Measurements from ENCODE around the gene PRELID3B. TPM values are rescaled to one million over a fixed set of nuclear protein-coding genes. Genes with fewer than 3 reads are reported as not detected.

PRELID3B gene
- total RNA-seq, 1 experiment from 2014 or later = 52.6 TPM

DNA sequence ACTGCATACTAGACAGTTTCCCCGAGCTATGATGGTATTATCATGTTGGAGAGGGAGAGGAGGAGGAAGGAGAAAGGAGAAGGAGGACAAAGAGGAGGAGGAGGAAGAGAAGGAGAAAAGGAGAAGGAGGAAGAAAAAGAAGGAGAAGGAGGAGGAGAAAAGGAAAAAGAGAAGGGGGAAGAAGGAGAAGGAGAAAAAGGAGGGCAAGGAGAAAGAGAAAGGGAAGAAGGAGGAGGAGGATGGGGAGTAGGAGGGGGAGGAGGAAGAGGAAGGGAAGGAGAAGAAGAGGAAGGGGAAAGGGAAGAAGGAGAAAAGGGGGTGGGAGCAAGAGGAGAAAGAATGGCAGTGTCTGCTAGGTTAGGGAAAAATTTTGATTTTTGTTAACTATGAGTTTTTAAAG, 35.1 kb upstream of the PRELID3B start:
- H2BK12ac ChIP-seq (ENCODE audit: insufficient read length, low read depth, low read length) = no peak overlapping the region

More for the DNA sequence above, 35.1 kb upstream of the PRELID3B start:
- Mint-ChIP-seq H3K27me3 (ENCODE audit: low read depth) (peaks cover 13% of the 10 kb centered on the region; the same call in 1 of the 2 replicates), H3K4me1 (peaks cover 0 to 4% of the 10 kb centered on the region in 2 experiments; a peak in 2 of 4 replicates), H3K9me3 (no peaks in the 10 kb centered on the region), H3K27ac (no peak overlapping the region), H3K4me3 (no peak overlapping the region), H3K36me3 (ENCODE audit: insufficient read depth in 1 of 3, low read depth in 3 of 3) (no peaks in the 10 kb centered on the region)
- no peak overlapping the region for H3K56ac ChIP-seq (ENCODE audit: insufficient read length, low read depth, low read length)
- no peak overlapping the region for H3K18ac ChIP-seq (ENCODE audit: insufficient read length, low read depth, low read length)
- no peak overlapping the region for H3K14ac ChIP-seq (ENCODE audit: insufficient read depth, low read length)
- H3T11ph ChIP-seq (ENCODE audit: low read length) = no peak overlapping the region
- H3K9ac ChIP-seq (ENCODE audit: extremely low read depth, insufficient read length, low read length) = no peak overlapping the region
- no peak overlapping the region for H2BK5ac ChIP-seq (ENCODE audit: insufficient read length, low read length)
- H3K4me2 ChIP-seq (ENCODE audit: insufficient read depth, insufficient read length, low read length) = no peak overlapping the region
- H3K23me2 ChIP-seq (ENCODE audit: insufficient read length, low read depth, low read length, poor library complexity, severe bottlenecking) = no peaks in the 10 kb centered on the region
- H3K79me1 ChIP-seq (ENCODE audit: insufficient read depth, low read depth, low read length, poor library complexity, severe bottlenecking) = no peaks in the 10 kb centered on the region
- H3K79me2 ChIP-seq (ENCODE audit: insufficient read depth, low read length) = no peaks in the 10 kb centered on the region
- no peaks in the 10 kb centered on the region for H3K27me3 ChIP-seq (ENCODE audit: insufficient read depth, low read length)
- no peak overlapping the region for H3K27ac ChIP-seq (ENCODE audit: insufficient read length, low read depth, low read length)
- H4K5ac ChIP-seq (ENCODE audit: insufficient read length, low read depth, low read length) = no peak overlapping the region
- no peak overlapping the region for H4K91ac ChIP-seq (ENCODE audit: insufficient read length, low read depth, low read length)
- H2AK5ac ChIP-seq (ENCODE audit: insufficient read length, low read length) = no peak overlapping the region
- no peak overlapping the region for H3K4ac ChIP-seq (ENCODE audit: low read depth, low read length)
- no peak overlapping the region for H4K8ac ChIP-seq (replicated peaks; ENCODE audit: insufficient read length, low read depth, low read length)
- 0 out of 2 replicates have a peak, but pooled peaks cover 3% of the 10 kb centered on the region for H3K4me1 ChIP-seq (ENCODE audit: insufficient read depth, low read length)
- DNase-seq = no peak
- no peaks in the 10 kb centered on the region for H4K20me1 ChIP-seq (ENCODE audit: control insufficient read depth, insufficient read depth, insufficient read length)
- H3K23ac ChIP-seq (ENCODE audit: insufficient read length, low read depth, low read length) = no peak overlapping the region
- H2BK15ac ChIP-seq (ENCODE audit: low read depth, low read length) = no peak overlapping the region
- H3K9me3 ChIP-seq (ENCODE audit: control insufficient read depth, low read depth, low read length) = no peaks in the 10 kb centered on the region
- no peak overlapping the region for H2AFZ ChIP-seq (ENCODE audit: low read length)
- TF ChIP-seq, protein P1, sequence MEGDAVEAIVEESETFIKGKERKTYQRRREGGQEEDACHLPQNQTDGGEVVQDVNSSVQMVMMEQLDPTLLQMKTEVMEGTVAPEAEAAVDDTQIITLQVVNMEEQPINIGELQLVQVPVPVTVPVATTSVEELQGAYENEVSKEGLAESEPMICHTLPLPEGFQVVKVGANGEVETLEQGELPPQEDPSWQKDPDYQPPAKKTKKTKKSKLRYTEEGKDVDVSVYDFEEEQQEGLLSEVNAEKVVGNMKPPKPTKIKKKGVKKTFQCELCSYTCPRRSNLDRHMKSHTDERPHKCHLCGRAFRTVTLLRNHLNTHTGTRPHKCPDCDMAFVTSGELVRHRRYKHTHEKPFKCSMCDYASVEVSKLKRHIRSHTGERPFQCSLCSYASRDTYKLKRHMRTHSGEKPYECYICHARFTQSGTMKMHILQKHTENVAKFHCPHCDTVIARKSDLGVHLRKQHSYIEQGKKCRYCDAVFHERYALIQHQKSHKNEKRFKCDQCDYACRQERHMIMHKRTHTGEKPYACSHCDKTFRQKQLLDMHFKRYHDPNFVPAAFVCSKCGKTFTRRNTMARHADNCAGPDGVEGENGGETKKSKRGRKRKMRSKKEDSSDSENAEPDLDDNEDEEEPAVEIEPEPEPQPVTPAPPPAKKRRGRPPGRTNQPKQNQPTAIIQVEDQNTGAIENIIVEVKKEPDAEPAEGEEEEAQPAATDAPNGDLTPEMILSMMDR (conservative IDR thresholded peaks at IDR 0.05) = no peak
- no peak overlapping the region for H2BK120ac ChIP-seq (ENCODE audit: low read depth, low read length, poor library complexity, severe bottlenecking)
- no CpG with 5 or more reads among the region's 1 CpG for WGBS (ENCODE audit: extremely low coverage, insufficient read length, low lambda C conversion rate)
- H2BK20ac ChIP-seq (ENCODE audit: low read depth, low read length, poor library complexity, severe bottlenecking) = no peak overlapping the region
